ENCODE measurements around the gene KIAA1671.

DNA sequence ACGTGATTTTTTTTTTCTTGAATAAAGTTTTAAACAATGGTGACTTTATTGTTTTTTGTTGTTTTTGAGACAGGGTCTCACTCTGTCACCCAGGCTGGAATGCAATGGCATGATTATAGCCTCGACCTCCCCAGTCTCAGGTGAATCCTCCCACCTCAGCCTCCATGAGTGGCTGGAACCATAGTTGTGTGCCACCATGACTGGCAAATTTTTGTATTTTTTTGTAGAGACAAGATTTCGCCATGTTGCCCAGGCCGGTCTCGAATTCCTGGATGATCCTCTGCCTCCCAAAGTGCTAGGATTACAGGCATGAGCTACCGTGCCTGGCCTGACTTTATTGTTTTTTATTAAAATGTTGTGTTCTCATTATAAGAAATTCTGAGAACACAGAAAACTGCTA is 235.0 kb downstream of the KIAA1671 start:
- TF ChIP-seq, protein P1, sequence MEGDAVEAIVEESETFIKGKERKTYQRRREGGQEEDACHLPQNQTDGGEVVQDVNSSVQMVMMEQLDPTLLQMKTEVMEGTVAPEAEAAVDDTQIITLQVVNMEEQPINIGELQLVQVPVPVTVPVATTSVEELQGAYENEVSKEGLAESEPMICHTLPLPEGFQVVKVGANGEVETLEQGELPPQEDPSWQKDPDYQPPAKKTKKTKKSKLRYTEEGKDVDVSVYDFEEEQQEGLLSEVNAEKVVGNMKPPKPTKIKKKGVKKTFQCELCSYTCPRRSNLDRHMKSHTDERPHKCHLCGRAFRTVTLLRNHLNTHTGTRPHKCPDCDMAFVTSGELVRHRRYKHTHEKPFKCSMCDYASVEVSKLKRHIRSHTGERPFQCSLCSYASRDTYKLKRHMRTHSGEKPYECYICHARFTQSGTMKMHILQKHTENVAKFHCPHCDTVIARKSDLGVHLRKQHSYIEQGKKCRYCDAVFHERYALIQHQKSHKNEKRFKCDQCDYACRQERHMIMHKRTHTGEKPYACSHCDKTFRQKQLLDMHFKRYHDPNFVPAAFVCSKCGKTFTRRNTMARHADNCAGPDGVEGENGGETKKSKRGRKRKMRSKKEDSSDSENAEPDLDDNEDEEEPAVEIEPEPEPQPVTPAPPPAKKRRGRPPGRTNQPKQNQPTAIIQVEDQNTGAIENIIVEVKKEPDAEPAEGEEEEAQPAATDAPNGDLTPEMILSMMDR (IDR thresholded peaks at IDR 0.05 in 8 of 11, conservative IDR thresholded peaks at IDR 0.05 in 3 of 11), result no peak
- TF ChIP-seq POLR2AphosphoS5 (IDR thresholded peaks at IDR 0.05) (no peak), POLR2A (IDR thresholded peaks at IDR 0.05) (no peak)

Data from spleen (tissue), 7 donors.